Epidermal melanocyte (primary cell): ENCODE data around the gene ATP6V1C2.

Experiments
- DNase-seq: peaks from one replicate; pipeline ENCODE4 v3.0.0; 2011; ENCODE audit warnings: low spot score; ENCODE audit not compliant: insufficient read length

Gene ATP6V1C2

GRCh38 chr2:10834068-10834655, 112.7 kb downstream of the ATP6V1C2 start:
- no peak for DNase-seq
